Central memory CD8-positive, alpha-beta T cell (primary cell): ENCODE results near the gene NAA40.

ENCODE experiments used
- ATAC-seq: fragments of 150-1000 bp; cut with Tn5 transposase; replicated peaks from 2 replicates; pipeline ENCODE4 v1.10.0; 2022; ENCODE audit warnings: mild to moderate bottlenecking, moderate FRiP score, moderate number of reproducible peaks; ENCODE audit not compliant: poor library complexity, severe bottlenecking; ENCODE audit errors: extremely low read depth
- DNase-seq, 2 donors: peaks; one replicate each; pipeline ENCODE4 v3.0.0; 2021; ENCODE audit warnings: low spot score in 2 of 2
- H3K27ac Mint-ChIP-seq: one replicate; pipeline ENCODE4 v1.8.0; 2022; ENCODE audit warnings: low read depth, mild to moderate bottlenecking, moderate library complexity, mixed read lengths
- H3K27me3 Mint-ChIP-seq: one replicate; pipeline ENCODE4 v1.8.0; 2022; ENCODE audit warnings: mixed read lengths
- H3K36me3 Mint-ChIP-seq: one replicate; pipeline ENCODE4 v1.8.0; 2022; ENCODE audit warnings: mild to moderate bottlenecking, moderate library complexity, mixed read lengths; ENCODE audit not compliant: insufficient read depth
- H3K4me1 Mint-ChIP-seq: one replicate; pipeline ENCODE4 v1.8.0; 2022; ENCODE audit warnings: mixed read lengths
- H3K4me3 Mint-ChIP-seq: one replicate; pipeline ENCODE4 v1.8.0; 2022; ENCODE audit warnings: mild to moderate bottlenecking, moderate library complexity, mixed read lengths
- H3K9me3 Mint-ChIP-seq: one replicate; pipeline ENCODE4 v1.8.0; 2022; ENCODE audit warnings: mixed read lengths

Gene NAA40

DNA sequence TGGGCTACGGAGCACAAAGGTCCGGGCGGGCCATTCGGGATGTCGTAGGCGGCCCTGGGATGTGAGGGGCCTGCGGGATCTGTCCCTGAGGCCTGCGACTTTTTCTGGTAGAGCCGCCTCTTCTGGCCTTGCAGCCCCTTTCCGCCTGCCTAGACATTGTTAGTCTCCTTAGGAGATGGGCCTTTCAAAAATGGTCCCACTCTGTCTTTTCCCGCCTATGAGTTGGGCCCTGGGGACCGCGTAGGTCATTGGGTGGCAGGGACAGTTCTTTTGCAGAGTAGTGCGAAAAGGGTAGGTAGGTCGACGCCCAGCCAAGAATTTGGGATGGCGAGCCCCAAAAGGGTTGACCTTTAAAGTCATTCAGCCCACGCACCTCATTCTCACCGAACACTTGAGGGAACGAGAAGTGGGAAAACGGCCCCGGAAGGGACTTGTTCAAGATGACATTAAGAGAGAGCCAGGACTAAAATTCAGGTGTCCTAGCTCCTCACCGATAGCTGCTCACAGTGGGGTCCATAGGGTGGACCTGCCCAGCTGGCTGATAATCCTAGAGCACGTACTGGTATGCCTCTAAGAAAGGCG lies 48.2 kb downstream of the NAA40 start:
- no peak for ATAC-seq
- no peak for DNase-seq
- Mint-ChIP-seq H3K9me3 (no peaks in the 10 kb centered on the region), H3K4me3 (peak overlapping the region; percentile 99), H3K36me3 (peaks cover 41% of the 10 kb centered on the region), H3K4me1 (peaks cover 36% of the 10 kb centered on the region), H3K27me3 (no peaks in the 10 kb centered on the region), H3K27ac (no peak overlapping the region)

- H3K4me3 Mint-ChIP-seq = no peak overlapping the region
- ATAC-seq (no peak), DNase-seq (no peak)
- no peaks in the 10 kb centered on the region for H3K9me3 Mint-ChIP-seq
- H3K4me1 Mint-ChIP-seq = peaks cover 40% of the 10 kb centered on the region
- H3K27ac Mint-ChIP-seq = no peak overlapping the region
- peaks cover 54% of the 10 kb centered on the region for H3K36me3 Mint-ChIP-seq
- no peaks in the 10 kb centered on the region for H3K27me3 Mint-ChIP-seq
Observed at GRCh38 chr11:63991558-63991957, 52.8 kb downstream of the NAA40 start.

DNA sequence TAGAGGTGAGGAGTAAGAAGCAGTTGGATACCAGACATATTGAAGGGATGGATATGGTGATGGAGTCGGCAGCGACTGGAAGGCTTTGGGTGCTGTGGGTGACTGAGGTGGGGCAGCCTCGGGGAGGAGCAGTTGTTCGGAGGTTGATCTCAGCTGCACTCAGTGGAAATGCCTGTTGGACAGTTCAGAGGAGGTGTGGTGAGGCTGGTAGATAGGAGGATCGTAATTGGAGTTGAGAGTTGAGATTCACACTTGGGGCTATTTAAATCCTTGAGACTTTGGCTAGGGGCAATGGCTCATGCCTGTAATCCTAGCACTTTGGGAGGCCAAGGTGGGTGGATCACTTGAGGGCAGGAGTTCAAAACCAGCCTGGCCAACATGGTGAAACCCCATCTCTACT lies 54.3 kb downstream of the NAA40 start:
- DNase-seq = no peak
- no peak for ATAC-seq
- Mint-ChIP-seq H3K4me1 (peaks cover 44% of the 10 kb centered on the region), H3K36me3 (peaks cover 64% of the 10 kb centered on the region), H3K27ac (no peak overlapping the region), H3K4me3 (no peak overlapping the region), H3K27me3 (no peaks in the 10 kb centered on the region), H3K9me3 (no peaks in the 10 kb centered on the region)

GRCh38 chr11:63993993-63994392 lies 55.2 kb downstream of the NAA40 start:
- H3K36me3 Mint-ChIP-seq = peaks cover 60% of the 10 kb centered on the region
- no peak overlapping the region for H3K27ac Mint-ChIP-seq
- DNase-seq (no peak), ATAC-seq (no peak)
- H3K4me1 Mint-ChIP-seq = peaks cover 42% of the 10 kb centered on the region
- H3K27me3 Mint-ChIP-seq = no peaks in the 10 kb centered on the region
- no peak overlapping the region for H3K4me3 Mint-ChIP-seq
- H3K9me3 Mint-ChIP-seq = no peaks in the 10 kb centered on the region

DNA sequence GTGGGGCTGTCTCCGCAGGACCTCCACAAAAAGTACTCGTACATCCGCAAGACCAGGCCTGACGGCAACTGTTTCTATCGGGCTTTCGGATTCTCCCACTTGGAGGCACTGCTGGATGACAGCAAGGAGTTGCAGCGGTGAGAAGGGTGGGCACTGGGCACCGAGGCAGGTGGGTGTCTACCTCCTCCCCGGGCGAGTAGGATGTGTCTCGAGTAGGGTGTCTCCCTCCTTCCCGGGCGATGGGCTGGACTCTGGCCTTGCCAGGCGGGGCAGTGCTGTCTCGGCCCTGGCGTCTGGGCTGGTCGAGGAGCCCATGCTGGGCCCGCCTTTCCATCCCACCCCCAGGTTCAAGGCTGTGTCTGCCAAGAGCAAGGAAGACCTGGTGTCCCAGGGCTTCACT lies 57.7 kb downstream of the NAA40 start:
- DNase-seq (no peak), ATAC-seq (no peak)
- peaks cover 39% of the 10 kb centered on the region for H3K36me3 Mint-ChIP-seq
- H3K9me3 Mint-ChIP-seq = no peaks in the 10 kb centered on the region
- H3K4me3 Mint-ChIP-seq = no peak overlapping the region
- no peak overlapping the region for H3K27ac Mint-ChIP-seq
- peaks cover 40% of the 10 kb centered on the region for H3K4me1 Mint-ChIP-seq
- H3K27me3 Mint-ChIP-seq = no peaks in the 10 kb centered on the region

GRCh38 chr11:63997104-63997700 lies 58.4 kb downstream of the NAA40 start:
- no peak for ATAC-seq
- DNase-seq = no peak
- Mint-ChIP-seq H3K4me3 (no peak overlapping the region), H3K27ac (peak overlapping the region; percentile 72), H3K36me3 (peaks cover 33% of the 10 kb centered on the region), H3K9me3 (no peaks in the 10 kb centered on the region), H3K27me3 (no peaks in the 10 kb centered on the region), H3K4me1 (peaks cover 36% of the 10 kb centered on the region)

DNA sequence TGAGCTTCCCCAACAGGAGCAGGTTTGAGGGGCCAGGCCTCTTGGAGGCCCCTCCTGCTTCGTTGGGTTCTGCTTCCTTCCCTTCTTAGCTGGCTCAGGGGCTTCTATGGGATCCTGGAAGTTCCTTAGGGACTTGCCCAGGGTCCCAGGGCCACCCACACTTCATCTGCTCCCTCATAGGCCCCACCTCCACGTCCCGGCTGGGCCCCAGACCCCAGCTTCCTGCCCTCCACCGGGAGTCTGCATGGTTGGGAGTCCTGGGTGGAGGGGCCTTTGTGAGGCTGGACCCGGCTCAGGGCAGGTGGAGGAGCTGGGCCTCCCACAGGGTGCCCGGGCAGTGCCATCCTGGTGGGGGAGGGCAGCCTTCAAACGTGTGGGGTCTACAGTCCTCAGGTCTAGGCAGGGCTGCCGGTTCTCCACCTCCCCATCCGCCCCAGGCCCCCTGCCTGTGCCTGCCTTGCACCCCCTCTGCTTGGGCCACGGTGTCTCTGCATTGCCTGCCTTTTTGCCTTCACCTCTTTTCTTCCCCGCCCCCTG lies 59.1 kb downstream of the NAA40 start:
- ATAC-seq (no peak), DNase-seq (no peak)
- Mint-ChIP-seq H3K27me3 (no peaks in the 10 kb centered on the region), H3K36me3 (peaks cover 31% of the 10 kb centered on the region), H3K9me3 (no peaks in the 10 kb centered on the region), H3K4me3 (peak overlapping the region; percentile 41), H3K27ac (peak overlapping the region; percentile 72), H3K4me1 (peaks cover 35% of the 10 kb centered on the region)

- H3K27ac Mint-ChIP-seq = peak overlapping the region; percentile 72
- no peaks in the 10 kb centered on the region for H3K9me3 Mint-ChIP-seq
- peak overlapping the region; percentile 41 for H3K4me3 Mint-ChIP-seq
- H3K36me3 Mint-ChIP-seq = peaks cover 27% of the 10 kb centered on the region
- no peak for DNase-seq
- H3K4me1 Mint-ChIP-seq = peaks cover 28% of the 10 kb centered on the region
- no peak for ATAC-seq
- no peaks in the 10 kb centered on the region for H3K27me3 Mint-ChIP-seq
Observed at GRCh38 chr11:63998558-63999348, 60.0 kb downstream of the NAA40 start.

DNA sequence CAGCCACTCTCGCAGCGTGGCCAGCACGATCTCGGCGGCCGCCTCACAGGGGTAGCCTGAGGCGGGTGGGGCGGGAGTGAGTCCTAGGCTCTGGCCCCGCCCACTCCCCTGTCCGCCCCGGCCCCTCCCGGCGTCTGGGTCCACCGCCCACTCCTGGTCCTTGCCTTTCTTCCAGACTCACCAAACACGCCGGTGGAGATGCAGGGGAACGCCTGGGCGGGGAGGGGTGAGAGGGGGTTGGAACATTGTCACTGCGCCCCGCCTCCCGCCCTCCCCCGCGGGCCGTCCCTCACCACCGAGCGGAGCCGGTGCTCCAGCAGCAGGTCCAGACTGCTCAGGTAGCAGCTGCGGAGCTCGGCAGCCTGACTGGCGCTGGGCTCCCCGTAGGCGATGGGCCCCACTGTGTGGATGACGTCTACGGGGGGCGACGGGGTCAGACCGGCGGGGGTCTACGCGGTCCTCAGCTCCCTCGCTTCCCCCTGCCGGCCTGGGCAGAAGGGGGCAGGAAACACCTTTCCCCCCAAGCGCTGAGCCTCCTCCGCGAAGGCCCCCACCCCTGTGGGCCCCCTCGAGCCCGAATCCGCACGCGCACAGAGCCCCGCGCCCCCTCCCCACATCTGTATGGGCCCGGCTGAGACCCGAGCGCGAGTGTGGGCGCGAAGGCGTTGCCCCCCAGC lies 60.7 kb downstream of the NAA40 start:
- H3K27me3 Mint-ChIP-seq = no peaks in the 10 kb centered on the region
- H3K4me3 Mint-ChIP-seq = peak overlapping the region; percentile 65
- DNase-seq (peak in 1 of 2 donors; percentile 33), ATAC-seq (peak; percentile 49)
- peaks cover 23% of the 10 kb centered on the region for H3K4me1 Mint-ChIP-seq
- H3K27ac Mint-ChIP-seq = no peak overlapping the region
- no peaks in the 10 kb centered on the region for H3K9me3 Mint-ChIP-seq
- peaks cover 25% of the 10 kb centered on the region for H3K36me3 Mint-ChIP-seq

DNA sequence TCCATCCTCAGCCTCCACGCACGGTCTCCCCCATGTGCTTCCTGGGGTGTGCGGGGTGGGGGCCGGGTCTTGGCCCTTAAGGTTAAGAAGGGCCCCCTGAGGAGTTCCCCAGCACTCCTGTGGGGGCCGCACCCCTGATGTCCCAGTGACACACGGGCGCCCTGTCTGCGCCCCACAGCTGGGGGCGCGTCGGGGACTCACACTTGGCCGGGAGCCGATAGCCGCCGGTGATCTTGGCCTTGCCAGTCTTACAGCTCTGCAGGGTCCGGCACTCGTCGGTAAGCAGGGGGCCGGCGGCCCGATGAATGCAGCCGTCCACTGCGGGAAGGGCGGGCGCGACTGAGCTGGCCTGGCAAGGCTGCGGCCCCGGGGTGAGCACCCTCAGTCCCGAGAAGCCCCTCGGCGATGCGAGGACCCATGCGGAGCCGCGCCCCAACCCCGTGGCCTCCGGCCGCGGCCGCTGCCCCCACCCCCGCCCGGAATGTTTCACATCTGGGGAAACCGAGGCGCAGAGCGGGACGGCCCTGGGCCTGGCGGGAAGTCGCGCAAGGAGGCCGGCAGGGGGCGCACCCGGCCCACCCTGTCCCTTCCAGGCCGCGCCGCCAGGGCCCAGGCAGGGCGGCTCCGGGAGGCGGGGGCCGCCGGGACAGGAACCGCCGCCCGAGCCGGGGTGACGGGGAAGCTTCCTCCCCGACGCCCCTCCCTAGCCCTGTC lies 61.4 kb downstream of the NAA40 start:
- peak; percentile 60 to 62 for DNase-seq
- ATAC-seq = peak; percentile 80
- Mint-ChIP-seq H3K4me1 (peaks cover 18% of the 10 kb centered on the region), H3K27me3 (peaks cover under 1% of the 10 kb centered on the region), H3K4me3 (peak overlapping the region; percentile 65), H3K36me3 (peaks cover 19% of the 10 kb centered on the region), H3K9me3 (no peaks in the 10 kb centered on the region), H3K27ac (no peak overlapping the region)

DNA sequence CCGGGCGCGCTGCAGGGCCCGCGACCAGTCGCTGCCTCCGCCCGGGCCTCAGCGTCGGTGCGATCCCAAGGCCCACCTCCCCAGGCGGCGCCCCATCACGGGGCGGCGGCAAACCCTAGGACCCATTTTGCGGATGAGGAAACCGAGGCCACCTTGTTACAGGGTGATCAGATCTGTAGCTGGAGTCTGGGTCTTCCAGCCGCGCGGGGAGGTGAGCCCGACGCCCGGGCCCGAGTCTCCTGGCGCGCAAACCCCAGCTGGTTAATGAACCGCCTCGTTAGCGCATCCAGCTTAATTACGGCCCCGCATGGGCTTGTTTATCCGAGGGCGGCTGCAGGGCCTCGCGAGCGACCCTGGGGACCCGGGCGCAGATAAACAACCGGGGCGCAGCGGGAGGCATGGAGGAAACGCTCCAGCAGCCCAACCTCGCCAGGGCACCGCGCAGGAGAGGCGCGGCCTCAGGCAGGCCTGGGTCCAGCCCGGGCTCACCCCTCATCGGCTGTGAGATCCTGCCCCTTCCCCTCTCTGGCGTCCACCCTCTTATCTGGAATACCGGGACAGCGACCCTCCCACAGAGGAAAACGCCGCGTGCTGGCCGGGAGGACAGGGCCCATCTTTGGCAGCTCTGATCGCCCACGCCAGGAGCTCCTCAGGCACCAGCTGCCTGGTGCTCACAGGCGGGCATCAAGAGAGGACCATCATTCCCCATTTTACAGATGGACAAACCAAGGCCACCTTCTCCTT lies 62.1 kb downstream of the NAA40 start:
- Mint-ChIP-seq H3K9me3 (no peaks in the 10 kb centered on the region), H3K27me3 (peaks cover 8% of the 10 kb centered on the region), H3K4me1 (peaks cover 18% of the 10 kb centered on the region), H3K36me3 (peaks cover 16% of the 10 kb centered on the region), H3K27ac (no peak overlapping the region), H3K4me3 (peak overlapping the region; percentile 65)
- ATAC-seq (no peak), DNase-seq (no peak)
